ENCODE results near the gene ATP1A1. TPM values are rescaled to one million over a fixed set of nuclear protein-coding genes. Genes with fewer than 3 reads are reported as not detected.

The ATP1A1 gene
- total RNA-seq, 1 experiment from 2014 or later: 378 TPM

DNA sequence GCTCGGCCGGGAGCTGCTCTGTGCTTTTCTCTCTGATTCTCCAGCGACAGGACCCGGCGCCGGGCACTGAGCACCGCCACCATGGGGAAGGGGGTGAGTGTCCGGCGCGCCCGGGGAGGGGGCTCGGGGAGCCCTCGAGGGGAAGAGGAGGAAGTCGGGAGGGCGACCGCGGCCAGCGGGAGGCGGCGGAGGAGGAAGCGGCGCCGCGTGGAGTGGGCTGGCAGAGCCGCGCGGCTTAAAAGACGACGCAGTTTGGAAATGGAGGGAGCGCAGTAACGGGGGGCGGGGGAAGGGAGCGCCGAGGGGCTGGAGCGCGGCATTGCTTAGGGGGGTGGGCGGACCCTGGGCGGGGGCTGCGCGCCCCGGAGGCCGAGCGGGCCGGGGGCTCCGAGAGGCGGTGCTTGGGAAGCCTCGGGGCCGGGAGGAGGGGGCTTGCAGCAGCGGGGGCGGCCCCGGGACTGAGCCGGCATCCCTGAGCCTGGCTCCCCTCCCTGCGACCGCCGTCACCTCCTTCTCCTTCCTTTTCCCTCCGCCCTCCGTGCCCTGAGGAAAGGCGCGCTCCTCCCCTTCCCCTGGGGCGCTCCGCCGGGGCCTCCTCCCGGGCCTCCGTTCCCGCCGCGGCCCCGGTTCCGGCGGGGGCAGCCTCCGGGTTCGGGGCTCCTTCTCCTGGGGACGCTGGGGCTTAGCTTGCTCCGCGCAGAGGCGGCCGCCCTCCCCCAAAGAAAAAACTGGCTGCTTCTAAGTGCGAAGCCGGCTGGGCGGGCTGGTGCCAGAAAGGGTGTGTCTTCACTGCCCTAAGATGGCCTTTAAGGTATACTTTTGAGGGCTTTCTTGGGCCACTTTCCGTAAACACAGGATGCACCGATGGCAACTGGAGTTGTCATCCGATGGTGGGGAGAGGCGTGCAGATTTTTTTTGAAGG, 648 bp downstream of the ATP1A1 start:
- Mint-ChIP-seq H3K9me3 (ENCODE audit: unreplicated experiment) (no peaks in the 10 kb centered on the region), H3K4me1 (ENCODE audit: insufficient read depth, unreplicated experiment) (peaks cover 27% of the 10 kb centered on the region), H3K4me3 (ENCODE audit: unreplicated experiment) (peak overlapping the region; percentile 94), H3K27ac (ENCODE audit: low read depth, unreplicated experiment) (peak overlapping the region; percentile 78), H3K27me3 (ENCODE audit: insufficient read depth, unreplicated experiment) (no peaks in the 10 kb centered on the region), H3K36me3 (ENCODE audit: insufficient read depth, unreplicated experiment) (peaks cover 27% of the 10 kb centered on the region)
- POLR2A ChIA-PET: interaction anchor here (0.6 to 6.6 kb wide), 17 partner anchors 8 to 234 kb away, joined by 3 to 110 read pairs (median 8); no protein-coding TSS in a partner anchor
- TF ChIP-seq, protein P1, sequence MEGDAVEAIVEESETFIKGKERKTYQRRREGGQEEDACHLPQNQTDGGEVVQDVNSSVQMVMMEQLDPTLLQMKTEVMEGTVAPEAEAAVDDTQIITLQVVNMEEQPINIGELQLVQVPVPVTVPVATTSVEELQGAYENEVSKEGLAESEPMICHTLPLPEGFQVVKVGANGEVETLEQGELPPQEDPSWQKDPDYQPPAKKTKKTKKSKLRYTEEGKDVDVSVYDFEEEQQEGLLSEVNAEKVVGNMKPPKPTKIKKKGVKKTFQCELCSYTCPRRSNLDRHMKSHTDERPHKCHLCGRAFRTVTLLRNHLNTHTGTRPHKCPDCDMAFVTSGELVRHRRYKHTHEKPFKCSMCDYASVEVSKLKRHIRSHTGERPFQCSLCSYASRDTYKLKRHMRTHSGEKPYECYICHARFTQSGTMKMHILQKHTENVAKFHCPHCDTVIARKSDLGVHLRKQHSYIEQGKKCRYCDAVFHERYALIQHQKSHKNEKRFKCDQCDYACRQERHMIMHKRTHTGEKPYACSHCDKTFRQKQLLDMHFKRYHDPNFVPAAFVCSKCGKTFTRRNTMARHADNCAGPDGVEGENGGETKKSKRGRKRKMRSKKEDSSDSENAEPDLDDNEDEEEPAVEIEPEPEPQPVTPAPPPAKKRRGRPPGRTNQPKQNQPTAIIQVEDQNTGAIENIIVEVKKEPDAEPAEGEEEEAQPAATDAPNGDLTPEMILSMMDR (IDR thresholded peaks at IDR 0.05; ENCODE audit: unreplicated experiment): no peak
- CTCF ChIA-PET: interaction anchor here (0.7 to 4.1 kb wide), 2 partner anchors 107 to 112 kb away, joined by 3 to 23 read pairs; no protein-coding TSS in a partner anchor
- DNase-seq (ENCODE audit: unreplicated experiment): peak; percentile 67
- intact Hi-C loops (cut with micrococcal nuclease): loop anchor here (2.0 to 10.0 kb wide), 2 partner anchors 33 to 219 kb away; no protein-coding TSS in a partner anchor
- BruUV-seq (replicated peaks): no TSS peak

DNA sequence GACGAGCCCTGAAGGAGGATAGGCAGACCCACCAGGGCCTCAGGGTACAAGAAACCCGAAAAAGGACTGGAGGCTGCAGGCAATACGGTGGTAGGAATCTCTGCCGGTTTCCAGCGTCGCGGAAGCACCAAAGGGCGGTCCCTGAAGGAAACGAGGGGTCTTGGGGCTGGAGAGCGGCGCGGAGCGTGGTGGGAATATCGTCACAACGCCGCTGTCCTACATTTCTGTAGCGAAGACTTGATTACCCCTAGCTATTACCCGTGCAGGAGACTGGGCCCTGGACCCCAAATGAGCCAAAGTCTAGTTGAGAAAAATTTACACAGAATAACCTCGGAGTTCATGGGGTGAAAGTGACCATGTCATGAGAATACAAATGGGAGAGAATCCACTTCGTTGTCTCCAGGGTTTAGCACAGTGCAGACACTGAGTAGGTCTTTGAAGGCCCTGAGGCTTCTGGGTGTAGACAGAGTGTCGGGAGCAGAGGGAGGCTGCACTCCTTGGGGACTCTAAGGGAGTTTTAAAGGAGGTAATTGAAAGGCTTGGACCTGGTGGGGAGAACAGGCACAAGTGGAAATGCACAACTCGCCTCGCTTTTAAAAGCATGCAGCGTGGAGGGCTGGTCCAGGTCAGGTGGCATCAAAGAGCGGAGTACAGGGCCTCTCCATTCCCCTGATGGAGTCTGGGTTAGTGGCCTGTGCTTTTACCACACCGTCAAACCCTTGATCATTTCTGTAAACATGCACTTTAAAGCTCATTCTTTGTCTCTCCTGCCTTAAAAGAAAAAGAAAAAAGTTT, 1.5 kb downstream of the ATP1A1 start:
- BruUV-seq (replicated peaks): no TSS peak
- POLR2A ChIA-PET: interaction anchor here (0.6 to 6.6 kb wide), 29 partner anchors 10 to 1239 kb away, joined by 3 to 110 read pairs (median 10); no protein-coding TSS in a partner anchor
- H3K36me3 Mint-ChIP-seq (ENCODE audit: insufficient read depth, unreplicated experiment): peaks cover 27% of the 10 kb centered on the region
- peak overlapping the region; percentile 78 for H3K27ac Mint-ChIP-seq (ENCODE audit: low read depth, unreplicated experiment)
- H3K4me3 Mint-ChIP-seq (ENCODE audit: unreplicated experiment): peak overlapping the region; percentile 94
- DNase-seq (ENCODE audit: unreplicated experiment): no peak
- CTCF ChIA-PET: interaction anchor here (0.6 to 4.1 kb wide), 8 partner anchors 38 to 592 kb away, joined by 3 to 23 read pairs (median 5); no protein-coding TSS in a partner anchor
- H3K4me1 Mint-ChIP-seq (ENCODE audit: insufficient read depth, unreplicated experiment): peaks cover 35% of the 10 kb centered on the region
- H3K9me3 Mint-ChIP-seq (ENCODE audit: unreplicated experiment): no peaks in the 10 kb centered on the region
- no peaks in the 10 kb centered on the region for H3K27me3 Mint-ChIP-seq (ENCODE audit: insufficient read depth, unreplicated experiment)
- TF ChIP-seq, protein P1 (IDR thresholded peaks at IDR 0.05; ENCODE audit: unreplicated experiment): no peak
- intact Hi-C loops (cut with micrococcal nuclease): loop anchor here (2.0 to 10.0 kb wide), 3 partner anchors 34 to 220 kb away; no protein-coding TSS in a partner anchor

DNA sequence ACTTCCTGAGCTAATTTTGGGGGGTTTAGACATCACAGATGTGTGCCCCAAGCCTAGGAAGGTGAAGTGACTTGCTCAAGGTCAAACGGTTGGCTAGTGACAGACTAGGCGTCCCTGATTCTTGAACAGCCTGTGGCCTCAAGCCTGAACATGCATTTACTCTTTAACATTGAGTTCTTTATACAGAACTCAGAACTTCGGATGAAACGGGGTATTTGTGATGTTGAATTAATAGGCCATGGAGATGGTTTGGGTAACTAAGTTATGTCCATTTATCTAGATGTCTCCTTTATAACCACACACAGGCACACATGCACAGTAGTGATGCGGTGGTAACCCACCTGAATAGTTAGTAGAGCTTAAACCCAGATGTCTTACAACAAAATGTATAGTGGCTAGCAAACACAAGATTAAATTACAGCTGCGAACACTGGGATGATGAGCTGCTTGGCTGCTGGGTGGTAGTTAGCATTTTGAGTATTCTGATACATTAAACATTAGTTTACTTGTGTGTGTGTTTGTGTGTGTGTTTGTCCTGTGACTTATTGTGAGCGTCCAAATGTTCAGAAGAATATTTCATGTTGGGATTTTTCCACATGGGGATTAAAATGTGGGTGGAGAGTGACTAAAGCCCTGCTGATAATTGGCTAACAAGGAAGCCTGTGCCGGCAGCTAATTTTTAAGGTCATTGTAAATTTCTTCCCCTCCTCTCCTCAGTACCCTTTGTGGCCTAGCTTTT, 2.3 kb downstream of the ATP1A1 start:
- TF ChIP-seq, protein P1 (IDR thresholded peaks at IDR 0.05; ENCODE audit: unreplicated experiment): no peak
- Mint-ChIP-seq H3K4me1 (ENCODE audit: insufficient read depth, unreplicated experiment) (peaks cover 36% of the 10 kb centered on the region), H3K27ac (ENCODE audit: low read depth, unreplicated experiment) (peak overlapping the region; percentile 78), H3K36me3 (ENCODE audit: insufficient read depth, unreplicated experiment) (peaks cover 31% of the 10 kb centered on the region), H3K9me3 (ENCODE audit: unreplicated experiment) (no peaks in the 10 kb centered on the region), H3K4me3 (ENCODE audit: unreplicated experiment) (peak overlapping the region; percentile 94), H3K27me3 (ENCODE audit: insufficient read depth, unreplicated experiment) (no peaks in the 10 kb centered on the region)
- ChIA-PET POLR2A (interaction anchor here (0.6 to 6.6 kb wide), 43 partner anchors 8 to 1238 kb away, joined by 3 to 110 read pairs (median 5); partner anchors contain the start of gene CD58), CTCF (interaction anchor here (0.6 to 4.1 kb wide), 15 partner anchors 8 to 592 kb away, joined by 3 to 23 read pairs (median 4); no protein-coding TSS in a partner anchor)
- BruUV-seq (replicated peaks): TSS peak; percentile 16
- DNase-seq (ENCODE audit: unreplicated experiment): peak; percentile 55
- intact Hi-C loops (cut with micrococcal nuclease): loop anchor here (2.0 to 10.0 kb wide), 3 partner anchors 35 to 221 kb away; no protein-coding TSS in a partner anchor
